K562 (cell line): Measurements from ENCODE around the gene FCAMR. TPM values are rescaled to one million over a fixed set of nuclear protein-coding genes. Genes with fewer than 3 reads are reported as not detected.

Source experiments
- ATAC-seq: fragments of 200-7000 bp; cut with Tn5 transposase; 3 replicates; pipeline ENCODE4 v1.9.1; 2020; ENCODE audit warnings: moderate library complexity
- BruUV-seq: library from RNA; stranded (reverse); fragments of 400-500 nt; replicated peaks from 2 replicates; lab custom pipeline; 2021; lab: Mats Ljungman, UMichigan
- CTCF ChIA-PET: fragments of 300-600 bp; formaldehyde crosslinking; extraction: SDS; loops from one replicate; lab custom pipeline; 2021; ENCODE audit warnings: low intra/inter-chr PET ratio; lab: Yijun Ruan, JAX
- POLR2A ChIA-PET: fragments of 300-600, 350-650 bp; sonication (Branson Sonifier 250); formaldehyde crosslinking; extraction: SDS; loops from one replicate; lab custom pipeline; 2021; ENCODE audit warnings: antibody characterized with exemption, inconsistent platforms; lab: Yijun Ruan, JAX
- DNase-seq, 4 experiments: peaks; one replicate each; pipeline versions ENCODE4 v3.0.0 to v3.0.0-alpha.2; 2011 to 2018; ENCODE audit warnings: low spot score in 3 of 4, mixed read lengths in 3 of 4; ENCODE audit errors: extremely low read depth in 1 of 4
- FAIRE-seq: peaks from 2 replicates; lab custom pipeline; 2011; peaks lifted over from hg19 to GRCh38; lab: Jason Lieb, UNC
- H2AFZ ChIP-seq: 2 replicates; pipeline ENCODE4 v1.6.0; 2011; ENCODE audit warnings: low read depth, low read length, control low read depth, inconsistent platforms
- H3K27ac ChIP-seq: fragments of 200-600 bp; 3 replicates; pipeline ENCODE4 v1.8.0; 2011; ENCODE audit warnings: low read depth, mild to moderate bottlenecking, control low read depth, inconsistent platforms, low read length, moderate library complexity, mixed read lengths; ENCODE audit errors: extremely low read depth
- H3K27me3 ChIP-seq, 2 experiments: fragments of 300-600 bp in 1 of 2; 2 replicates in 1 of 2; 3 replicates in 1 of 2; pipeline versions ENCODE4 v1.6.0 to v1.8.0; 2011; ENCODE audit warnings: inconsistent platforms in 2 of 2, low read length in 2 of 2, mild to moderate bottlenecking in 1 of 2, mixed read lengths in 1 of 2, moderate library complexity in 1 of 2; ENCODE audit not compliant: control insufficient read depth in 2 of 2, insufficient read depth in 2 of 2
- H3K36me3 ChIP-seq: fragments of 300-600 bp; 3 replicates; pipeline ENCODE4 v1.8.0; 2011; ENCODE audit warnings: mild to moderate bottlenecking, low read length, inconsistent platforms; ENCODE audit not compliant: control insufficient read depth, insufficient read depth
- H3K4me1 ChIP-seq, 2 experiments: fragments of 200-600 bp in 1 of 2; replicated peaks in 1 of 2; 2 replicates in 1 of 2; 3 replicates in 1 of 2; pipeline versions ENCODE4 v1.5.1 to v1.8.0; 2011; ENCODE audit warnings: inconsistent platforms in 2 of 2, low read length in 2 of 2, mild to moderate bottlenecking in 1 of 2, mixed read lengths in 1 of 2, moderate library complexity in 1 of 2; ENCODE audit not compliant: control insufficient read depth in 2 of 2, insufficient read depth in 2 of 2
- H3K4me2 ChIP-seq: 2 replicates; pipeline ENCODE4 v1.6.1; 2011; ENCODE audit warnings: low read length, control low read depth, inconsistent platforms, mixed read lengths; ENCODE audit not compliant: insufficient read depth
- H3K4me3 ChIP-seq: fragments of 200-600 bp; sonication (generic), shearing (Covaris generic); 2 replicates; pipeline ENCODE4 v1.5.1; 2016; ENCODE audit warnings: control low read depth, inconsistent platforms
- H3K79me2 ChIP-seq: fragments of 200-600 bp; 3 replicates; pipeline ENCODE4 v1.8.0; 2011; ENCODE audit warnings: low read length, inconsistent platforms; ENCODE audit not compliant: control insufficient read depth, insufficient read depth
- H3K9ac ChIP-seq, 2 experiments: 2 replicates each; pipeline versions ENCODE4 v1.6.0 to v1.6.1; 2011; ENCODE audit warnings: low read depth in 2 of 2, low read length in 2 of 2, control low read depth in 1 of 2, inconsistent platforms in 1 of 2, mild to moderate bottlenecking in 1 of 2, mixed read lengths in 1 of 2; ENCODE audit not compliant: insufficient read depth in 1 of 2
- H3K9me1 ChIP-seq: one replicate; pipeline ENCODE4 v1.6.0; 2011; ENCODE audit warnings: inconsistent platforms, mild to moderate bottlenecking, low read length, moderate library complexity; ENCODE audit not compliant: control insufficient read depth, insufficient read depth
- H3K9me3 ChIP-seq: replicated peaks from 2 replicates; pipeline ENCODE4 v1.5.1; 2011; ENCODE audit warnings: low read depth, low read length, inconsistent platforms; ENCODE audit not compliant: control insufficient read depth, insufficient read depth
- H4K20me1 ChIP-seq: replicated peaks from 2 replicates; pipeline ENCODE4 v1.6.1; 2011; ENCODE audit warnings: low read length, inconsistent platforms, mixed read lengths; ENCODE audit not compliant: control insufficient read depth, insufficient read depth
- CREM ChIP-seq: IDR thresholded peaks from 2 replicates; pipeline ENCODE4 v1.6.1; 2014; ENCODE audit warnings: antibody characterized with exemption, low read depth
- ESRRA ChIP-seq: fragments of 450-650 bp; IDR thresholded peaks from 2 replicates; pipeline ENCODE4 v1.6.1; 2014; ENCODE audit warnings: low read depth, mild to moderate bottlenecking, moderate library complexity, borderline replicate concordance
- GTF2E2 ChIP-seq: fragments of 200-800 bp; sonication (Bioruptor generic); IDR thresholded peaks from 2 replicates; pipeline ENCODE4 v1.6.1; 2016; ENCODE audit warnings: missing genetic modification characterization, missing compliant biosample characterization
- MEIS2 ChIP-seq: fragments of 450-650 bp; IDR thresholded peaks from 2 replicates; pipeline ENCODE4 v1.6.1; 2014; ENCODE audit warnings: mild to moderate bottlenecking; ENCODE audit not compliant: partially characterized antibody
- NFE2L1 ChIP-seq: fragments of 450-650 bp; IDR thresholded peaks from 2 replicates; pipeline ENCODE4 v1.6.1; 2016; ENCODE audit warnings: missing genetic modification characterization, low read depth, mild to moderate bottlenecking, missing compliant biosample characterization, moderate library complexity, borderline replicate concordance
- NFXL1 ChIP-seq: fragments of 450-650 bp; formaldehyde crosslinking; IDR thresholded peaks from 2 replicates; pipeline ENCODE4 v1.4.0; 2021; ENCODE audit warnings: mild to moderate bottlenecking
- ZKSCAN3 ChIP-seq: fragments of 250-450 bp; sonication (Bioruptor Pico); IDR thresholded peaks from 2 replicates; pipeline ENCODE4 v1.4.0; 2020
- WGBS: fragments of 100-300 bp; shearing (Covaris generic); methylation state at CpG from one replicate; pipeline ENCODE4 v1.1.6; 2016; ENCODE audit warnings: low coverage, mixed read lengths; ENCODE audit not compliant: insufficient coverage; ENCODE audit errors: missing lambda C conversion rate; 5-methylcytosine and 5-hydroxymethylcytosine counted together
- in situ Hi-C: fragments of 300-500 bp; cut with MboI; formaldehyde crosslinking; loops from 4 replicates; pipeline ENCODE4 v1.15.0; 2018; ENCODE audit warnings: inconsistent platforms, mixed read lengths
- intact Hi-C: fragments of 100-400 bp; cut with micrococcal nuclease; formaldehyde crosslinking; loops from 2 replicates; pipeline ENCODE4 v1.14.2; 2022
- polyA plus RNA-seq, 8 experiments: library from polyadenylated mRNA; depleted of rRNA in 4 of 8; stranded (reverse) in 5 of 8; unstranded in 3 of 8; fragments of >200 nt; fragmentation: Nextera tagmentation in 2 of 8; fragmentation: Illumina TruSeq in 1 of 8; extraction: Ambion mirVana in 2 of 8; extraction: Trizol in 1 of 8; gene quantifications; 2 replicates each; pipeline versions ENCODE4 v1.2.1 to v1.2.3, GENCODE V29; 2011 to 2014; ENCODE audit warnings: inconsistent platforms in 1 of 8, missing spikeins in 1 of 8
- total RNA-seq, 7 experiments: library from RNA; depleted of rRNA in 6 of 7; stranded (reverse); fragments of >200 nt in 6 of 7; fragmentation: Illumina TruSeq in 2 of 7; extraction: Trizol in 2 of 7; gene quantifications; 2 replicates each; pipeline versions ENCODE4 v1.2.1 to v1.2.3, GENCODE V29; 2011 to 2021; ENCODE audit warnings: low replicate concordance in 1 of 7
- TF ChIP-seq, protein P1 (sequence below): fragments of 450-650 bp; formaldehyde crosslinking; IDR thresholded peaks from 2 replicates; pipeline ENCODE4 v1.4.0; 2020; ENCODE audit warnings: mild to moderate bottlenecking, mixed read lengths
- TF ChIP-seq, protein P2 (sequence below), 2 experiments: fragments of 450-650 bp in 1 of 2; sonication (generic) in 1 of 2; formaldehyde crosslinking in 1 of 2; IDR thresholded peaks in 1 of 2; conservative IDR thresholded peaks in 1 of 2; 2 replicates each; pipeline versions ENCODE4 v1.6.1 to v1.8.1; 2016 to 2023; ENCODE audit warnings: mild to moderate bottlenecking in 2 of 2, moderate library complexity in 2 of 2, inconsistent platforms in 1 of 2, missing genetic modification reagents in 1 of 2
- TF ChIP-seq, protein P3 (sequence below): sonication (generic); formaldehyde crosslinking; IDR thresholded peaks from 2 replicates; pipeline ENCODE4 v1.8.1; 2023; ENCODE audit warnings: mild to moderate bottlenecking, missing genetic modification reagents
- TF ChIP-seq, protein P4 (sequence below), 3 experiments: fragments of 200-800 bp in 1 of 3; fragments of 250-450 bp in 1 of 3; fragments of 450-650 bp in 1 of 3; sonication (Bioruptor Pico) in 1 of 3; sonication (Bioruptor generic) in 1 of 3; formaldehyde crosslinking in 1 of 3; IDR thresholded peaks; 2 replicates each; pipeline versions ENCODE4 v1.6.1 to v1.8.0; 2016 to 2022; ENCODE audit warnings: mild to moderate bottlenecking in 2 of 3, missing genetic modification characterization in 2 of 3, missing compliant biosample characterization in 1 of 3, moderate library complexity in 1 of 3
- TF ChIP-seq, protein P5 (sequence below): sonication (generic); formaldehyde crosslinking; IDR thresholded peaks from 2 replicates; pipeline ENCODE4 v1.5.0; 2020; ENCODE audit warnings: missing genetic modification reagents

The FCAMR gene
- total and polyA plus RNA-seq, 9 of the 15 experiments (the other 6 are each of a cell fraction or from before 2014, with no cell fraction given), result not detected

DNA sequence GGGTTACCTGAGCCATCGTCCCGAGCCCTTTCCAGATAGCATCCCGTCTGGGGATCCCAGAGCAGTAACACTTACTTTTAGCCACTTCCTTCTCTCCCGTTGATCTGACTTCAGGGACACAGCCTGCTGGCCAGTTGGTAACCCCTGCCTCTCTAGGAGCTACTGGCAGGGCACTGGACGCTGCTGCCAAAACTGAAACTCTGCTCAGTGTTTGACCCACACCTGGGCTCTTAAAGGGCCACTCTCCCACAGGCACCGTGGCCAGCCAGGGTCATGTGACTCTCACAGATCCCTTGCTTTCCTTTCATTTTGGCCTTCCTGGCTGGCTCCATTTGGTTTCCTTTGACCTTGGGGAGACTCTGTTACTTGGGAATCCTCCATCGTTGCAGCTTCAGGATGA lies 24.0 kb downstream of the FCAMR start, which contains the start of gene PIGR:
TSS of gene PIGR (minus strand) at position 206 of the 400 bp plus-strand sequence. CDS start 5,935 bp downstream, outside the sequence.
- ChIA-PET POLR2A (interaction anchor here (0.5 to 2.2 kb wide), 6 partner anchors 9 to 860 kb away, joined by 3 to 12 read pairs (median 3); no protein-coding TSS in a partner anchor), CTCF (no interaction called here)
- Histone ChIP-seq H3K79me2 (no peaks in the 10 kb centered on the region), H3K4me2 (no peak within 1 kb of the TSS; the same call in 1 of the 2 replicates), H3K27me3 (peaks cover 3 to 4% of the 10 kb centered on the region in 2 experiments; a peak in 2 of 5 replicates), H4K20me1 (no peaks in the 10 kb centered on the region), H3K27ac (no peak within 1 kb of the TSS), H3K9me3 (no peaks in the 10 kb centered on the region), H3K4me1 (peaks cover 20 to 27% of the 10 kb centered on the region in 2 experiments), H2AFZ (peak within 1 kb of the TSS; percentile 38; the same call in 1 of the 2 replicates), H3K9ac (peak within 1 kb of the TSS in 1 of 2 experiments; percentile 74; a peak in 2 of 4 replicates), H3K4me3 (no peak within 1 kb of the TSS), H3K9me1 (no peaks in the 10 kb centered on the region), H3K36me3 (no peaks in the 10 kb centered on the region)
- ATAC-seq, result no peak
- intact Hi-C loops (no loop called here), in situ Hi-C loops (no loop called here)
- WGBS, result 20% methylated on average over 7 of the region's 7 CpGs
- FAIRE-seq, result no peak
- no TSS peak for BruUV-seq
- no peak for DNase-seq
- no peak for TF ChIP-seq CREM
- TF ChIP-seq, protein P1, sequence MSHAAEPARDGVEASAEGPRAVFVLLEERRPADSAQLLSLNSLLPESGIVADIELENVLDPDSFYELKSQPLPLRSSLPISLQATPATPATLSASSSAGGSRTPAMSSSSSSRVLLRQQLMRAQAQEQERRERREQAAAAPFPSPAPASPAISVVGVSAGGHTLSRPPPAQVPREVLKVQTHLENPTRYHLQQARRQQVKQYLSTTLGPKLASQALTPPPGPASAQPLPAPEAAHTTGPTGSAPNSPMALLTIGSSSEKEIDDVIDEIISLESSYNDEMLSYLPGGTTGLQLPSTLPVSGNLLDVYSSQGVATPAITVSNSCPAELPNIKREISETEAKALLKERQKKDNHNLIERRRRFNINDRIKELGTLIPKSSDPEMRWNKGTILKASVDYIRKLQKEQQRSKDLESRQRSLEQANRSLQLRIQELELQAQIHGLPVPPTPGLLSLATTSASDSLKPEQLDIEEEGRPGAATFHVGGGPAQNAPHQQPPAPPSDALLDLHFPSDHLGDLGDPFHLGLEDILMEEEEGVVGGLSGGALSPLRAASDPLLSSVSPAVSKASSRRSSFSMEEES (CRISPR knock-in tag), result peak; percentile 86
- no peak; the same call in 1 of the 2 replicates for TF ChIP-seq ESRRA
- TF ChIP-seq, protein P2, sequence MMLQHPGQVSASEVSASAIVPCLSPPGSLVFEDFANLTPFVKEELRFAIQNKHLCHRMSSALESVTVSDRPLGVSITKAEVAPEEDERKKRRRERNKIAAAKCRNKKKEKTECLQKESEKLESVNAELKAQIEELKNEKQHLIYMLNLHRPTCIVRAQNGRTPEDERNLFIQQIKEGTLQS (IDR thresholded peaks at IDR 0.05), result no peak
- TF ChIP-seq, protein P2 (CRISPR knock-in tag; conservative IDR thresholded peaks at IDR 0.05), result no peak
- TF ChIP-seq NFE2L1, result no peak
- no peak for TF ChIP-seq ZKSCAN3
- TF ChIP-seq, protein P3, sequence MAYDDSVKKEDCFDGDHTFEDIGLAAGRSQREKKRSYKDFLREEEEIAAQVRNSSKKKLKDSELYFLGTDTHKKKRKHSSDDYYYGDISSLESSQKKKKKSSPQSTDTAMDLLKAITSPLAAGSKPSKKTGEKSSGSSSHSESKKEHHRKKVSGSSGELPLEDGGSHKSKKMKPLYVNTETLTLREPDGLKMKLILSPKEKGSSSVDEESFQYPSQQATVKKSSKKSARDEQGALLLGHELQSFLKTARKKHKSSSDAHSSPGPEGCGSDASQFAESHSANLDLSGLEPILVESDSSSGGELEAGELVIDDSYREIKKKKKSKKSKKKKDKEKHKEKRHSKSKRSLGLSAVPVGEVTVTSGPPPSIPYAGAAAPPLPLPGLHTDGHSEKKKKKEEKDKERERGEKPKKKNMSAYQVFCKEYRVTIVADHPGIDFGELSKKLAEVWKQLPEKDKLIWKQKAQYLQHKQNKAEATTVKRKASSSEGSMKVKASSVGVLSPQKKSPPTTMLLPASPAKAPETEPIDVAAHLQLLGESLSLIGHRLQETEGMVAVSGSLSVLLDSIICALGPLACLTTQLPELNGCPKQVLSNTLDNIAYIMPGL (CRISPR knock-in tag), result no peak
- no peak for TF ChIP-seq NFXL1 (CRISPR knock-in tag)
- no peak for TF ChIP-seq GTF2E2 (tag)
- no peak for TF ChIP-seq MEIS2
- TF ChIP-seq, protein P4, sequence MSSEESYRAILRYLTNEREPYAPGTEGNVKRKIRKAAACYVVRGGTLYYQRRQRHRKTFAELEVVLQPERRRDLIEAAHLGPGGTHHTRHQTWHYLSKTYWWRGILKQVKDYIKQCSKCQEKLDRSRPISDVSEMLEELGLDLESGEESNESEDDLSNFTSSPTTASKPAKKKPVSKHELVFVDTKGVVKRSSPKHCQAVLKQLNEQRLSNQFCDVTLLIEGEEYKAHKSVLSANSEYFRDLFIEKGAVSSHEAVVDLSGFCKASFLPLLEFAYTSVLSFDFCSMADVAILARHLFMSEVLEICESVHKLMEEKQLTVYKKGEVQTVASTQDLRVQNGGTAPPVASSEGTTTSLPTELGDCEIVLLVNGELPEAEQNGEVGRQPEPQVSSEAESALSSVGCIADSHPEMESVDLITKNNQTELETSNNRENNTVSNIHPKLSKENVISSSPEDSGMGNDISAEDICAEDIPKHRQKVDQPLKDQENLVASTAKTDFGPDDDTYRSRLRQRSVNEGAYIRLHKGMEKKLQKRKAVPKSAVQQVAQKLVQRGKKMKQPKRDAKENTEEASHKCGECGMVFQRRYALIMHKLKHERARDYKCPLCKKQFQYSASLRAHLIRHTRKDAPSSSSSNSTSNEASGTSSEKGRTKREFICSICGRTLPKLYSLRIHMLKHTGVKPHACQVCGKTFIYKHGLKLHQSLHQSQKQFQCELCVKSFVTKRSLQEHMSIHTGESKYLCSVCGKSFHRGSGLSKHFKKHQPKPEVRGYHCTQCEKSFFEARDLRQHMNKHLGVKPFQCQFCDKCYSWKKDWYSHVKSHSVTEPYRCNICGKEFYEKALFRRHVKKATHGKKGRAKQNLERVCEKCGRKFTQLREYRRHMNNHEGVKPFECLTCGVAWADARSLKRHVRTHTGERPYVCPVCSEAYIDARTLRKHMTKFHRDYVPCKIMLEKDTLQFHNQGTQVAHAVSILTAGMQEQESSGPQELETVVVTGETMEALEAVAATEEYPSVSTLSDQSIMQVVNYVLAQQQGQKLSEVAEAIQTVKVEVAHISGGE (CRISPR knock-in tag; IDR thresholded peaks at IDR 0.05), result no peak
- TF ChIP-seq, protein P5, sequence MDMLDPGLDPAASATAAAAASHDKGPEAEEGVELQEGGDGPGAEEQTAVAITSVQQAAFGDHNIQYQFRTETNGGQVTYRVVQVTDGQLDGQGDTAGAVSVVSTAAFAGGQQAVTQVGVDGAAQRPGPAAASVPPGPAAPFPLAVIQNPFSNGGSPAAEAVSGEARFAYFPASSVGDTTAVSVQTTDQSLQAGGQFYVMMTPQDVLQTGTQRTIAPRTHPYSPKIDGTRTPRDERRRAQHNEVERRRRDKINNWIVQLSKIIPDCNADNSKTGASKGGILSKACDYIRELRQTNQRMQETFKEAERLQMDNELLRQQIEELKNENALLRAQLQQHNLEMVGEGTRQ (CRISPR knock-in tag), result peak; percentile 38
